ENCODE data around the gene COA1. TPM values are rescaled to one million over a fixed set of nuclear protein-coding genes. Genes with fewer than 3 reads are reported as not detected.

The COA1 gene
- polyA plus RNA-seq, 1 of the 3 experiments (the other 2 are of a cell fraction), result 42.8 TPM

DNA sequence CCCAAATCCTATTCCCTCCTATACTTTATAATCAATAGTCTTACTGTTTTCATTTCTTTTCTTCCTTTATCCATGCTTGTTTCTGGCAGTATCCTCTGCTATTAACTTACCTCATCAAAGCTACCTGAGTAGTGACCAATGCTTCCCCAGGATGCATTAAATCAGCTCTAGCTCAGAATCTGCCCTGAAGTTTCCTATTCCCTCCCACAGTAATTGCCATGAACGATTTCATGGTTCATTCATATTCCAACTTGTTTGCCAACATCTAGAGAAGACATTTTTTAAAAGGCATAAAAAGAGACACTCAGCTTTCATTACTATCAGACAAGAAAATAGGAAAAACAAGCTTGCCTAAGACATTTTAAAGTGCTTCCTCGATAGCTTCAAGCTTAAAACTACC is 42.3 kb downstream of the COA1 start:
- TF ChIP-seq NFIC (IDR thresholded peaks at IDR 0.05; ENCODE audit: borderline replicate concordance) (no peak), GABPA (IDR thresholded peaks at IDR 0.05; ENCODE audit: low read depth) (no peak), RAD21 (IDR thresholded peaks at IDR 0.05; ENCODE audit: low read length) (no peak), CHD2 (IDR thresholded peaks at IDR 0.05; ENCODE audit: low read length, partially characterized antibody) (no peak), RFX5 (IDR thresholded peaks at IDR 0.05; ENCODE audit: low read length) (no peak), IRF3 (IDR thresholded peaks at IDR 0.05; ENCODE audit: low read depth, low read length) (no peak), RXRA (IDR thresholded peaks at IDR 0.05; ENCODE audit: borderline replicate concordance, low read depth) (no peak), JUND (IDR thresholded peaks at IDR 0.05) (no peak), GATA2 (CRISPR knock-in tag; IDR thresholded peaks at IDR 0.05) (no peak), YY1 (IDR thresholded peaks at IDR 0.05; ENCODE audit: low read depth) (no peak), MXI1 (IDR thresholded peaks at IDR 0.05; ENCODE audit: low read depth, low read length) (no peak), EP300 (IDR thresholded peaks at IDR 0.05; ENCODE audit: borderline replicate concordance in 1 of 2, low read depth in 1 of 2, low read length in 1 of 2) (no peak), RCOR1 (IDR thresholded peaks at IDR 0.05; ENCODE audit: low read length) (no peak), POLR2AphosphoS5 (IDR thresholded peaks at IDR 0.05; ENCODE audit: low read depth, low read length) (no peak), TCF12 (IDR thresholded peaks at IDR 0.05) (no peak), MEF2A (IDR thresholded peaks at IDR 0.05; ENCODE audit: borderline replicate concordance, low read depth) (no peak), FOXM1 (IDR thresholded peaks at IDR 0.05; ENCODE audit: low read depth) (no peak), NRF1 (IDR thresholded peaks at IDR 0.05; ENCODE audit: low read depth, low read length) (no peak)
- TF ChIP-seq, protein P1, sequence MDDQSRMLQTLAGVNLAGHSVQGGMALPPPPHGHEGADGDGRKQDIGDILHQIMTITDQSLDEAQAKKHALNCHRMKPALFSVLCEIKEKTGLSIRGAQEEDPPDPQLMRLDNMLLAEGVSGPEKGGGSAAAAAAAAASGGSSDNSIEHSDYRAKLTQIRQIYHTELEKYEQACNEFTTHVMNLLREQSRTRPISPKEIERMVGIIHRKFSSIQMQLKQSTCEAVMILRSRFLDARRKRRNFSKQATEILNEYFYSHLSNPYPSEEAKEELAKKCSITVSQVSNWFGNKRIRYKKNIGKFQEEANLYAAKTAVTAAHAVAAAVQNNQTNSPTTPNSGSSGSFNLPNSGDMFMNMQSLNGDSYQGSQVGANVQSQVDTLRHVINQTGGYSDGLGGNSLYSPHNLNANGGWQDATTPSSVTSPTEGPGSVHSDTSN (IDR thresholded peaks at IDR 0.05), result no peak
- TF ChIP-seq, protein P2, sequence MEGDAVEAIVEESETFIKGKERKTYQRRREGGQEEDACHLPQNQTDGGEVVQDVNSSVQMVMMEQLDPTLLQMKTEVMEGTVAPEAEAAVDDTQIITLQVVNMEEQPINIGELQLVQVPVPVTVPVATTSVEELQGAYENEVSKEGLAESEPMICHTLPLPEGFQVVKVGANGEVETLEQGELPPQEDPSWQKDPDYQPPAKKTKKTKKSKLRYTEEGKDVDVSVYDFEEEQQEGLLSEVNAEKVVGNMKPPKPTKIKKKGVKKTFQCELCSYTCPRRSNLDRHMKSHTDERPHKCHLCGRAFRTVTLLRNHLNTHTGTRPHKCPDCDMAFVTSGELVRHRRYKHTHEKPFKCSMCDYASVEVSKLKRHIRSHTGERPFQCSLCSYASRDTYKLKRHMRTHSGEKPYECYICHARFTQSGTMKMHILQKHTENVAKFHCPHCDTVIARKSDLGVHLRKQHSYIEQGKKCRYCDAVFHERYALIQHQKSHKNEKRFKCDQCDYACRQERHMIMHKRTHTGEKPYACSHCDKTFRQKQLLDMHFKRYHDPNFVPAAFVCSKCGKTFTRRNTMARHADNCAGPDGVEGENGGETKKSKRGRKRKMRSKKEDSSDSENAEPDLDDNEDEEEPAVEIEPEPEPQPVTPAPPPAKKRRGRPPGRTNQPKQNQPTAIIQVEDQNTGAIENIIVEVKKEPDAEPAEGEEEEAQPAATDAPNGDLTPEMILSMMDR (IDR thresholded peaks at IDR 0.05), result no peak
- 78% methylated on average over 2 of the region's 2 CpGs for WGBS (ENCODE audit: low lambda C conversion rate)
- no peaks in the 10 kb centered on the region; a peak in 1 of 4 replicates for H3K4me1 ChIP-seq (ENCODE audit: control insufficient read depth in 1 of 2, insufficient read depth in 2 of 2, low read depth in 1 of 2, low read length in 1 of 2)
- no peak overlapping the region for H3K4me2 ChIP-seq
- no peaks in the 10 kb centered on the region for H3K27me3 ChIP-seq (ENCODE audit: insufficient read depth)
- no peak for DNase-seq
- H3K27ac ChIP-seq (ENCODE audit: low read depth in 2 of 2, low read length in 1 of 2), result no peak overlapping the region
- no peaks in the 10 kb centered on the region for H4K20me1 ChIP-seq (ENCODE audit: insufficient read depth)
- H3K9me2 ChIP-seq, result no peaks in the 10 kb centered on the region
- peaks cover 1% of the 10 kb centered on the region for H3F3A ChIP-seq (replicated peaks; ENCODE audit: insufficient read depth)
- H2AFZ ChIP-seq (ENCODE audit: low read depth), result no peak overlapping the region
- ChIA-PET POLR2A (no interaction called here), CTCF (interaction anchor here (0.7 to 8.1 kb wide), 5 partner anchors 14 to 745 kb away, joined by 3 to 55 read pairs (median 3); partner anchors contain the start of gene STK17A)
- no peak overlapping the region for H3K4me3 ChIP-seq (ENCODE audit: low read depth in 2 of 2, low read length in 1 of 2)
- H3K9ac ChIP-seq, result no peak overlapping the region
- H3K36me3 ChIP-seq (replicated peaks in 1 of 2; ENCODE audit: control insufficient read depth in 1 of 2, insufficient read depth in 2 of 2, low read length in 1 of 2), result peaks cover 2 to 9% of the 10 kb centered on the region in 2 experiments
- no peaks in the 10 kb centered on the region for H3K9me3 ChIP-seq
- H3K79me2 ChIP-seq (ENCODE audit: insufficient read depth), result peaks cover 98% of the 10 kb centered on the region
